Stimulated activated CD4-positive, alpha-beta T cell treated with anti-CD3 and anti-CD28 coated beads, TNF-alpha, amount 100 ng/mL, for 48 hours (primary cell): ENCODE data around the gene FAM133A.

Source experiments
- DNase-seq, 3 donors: peaks; one replicate each; pipeline ENCODE4 v3.0.0-alpha.2; 2020; ENCODE audit warnings: low read depth in 3 of 3

FAM133A gene

DNA sequence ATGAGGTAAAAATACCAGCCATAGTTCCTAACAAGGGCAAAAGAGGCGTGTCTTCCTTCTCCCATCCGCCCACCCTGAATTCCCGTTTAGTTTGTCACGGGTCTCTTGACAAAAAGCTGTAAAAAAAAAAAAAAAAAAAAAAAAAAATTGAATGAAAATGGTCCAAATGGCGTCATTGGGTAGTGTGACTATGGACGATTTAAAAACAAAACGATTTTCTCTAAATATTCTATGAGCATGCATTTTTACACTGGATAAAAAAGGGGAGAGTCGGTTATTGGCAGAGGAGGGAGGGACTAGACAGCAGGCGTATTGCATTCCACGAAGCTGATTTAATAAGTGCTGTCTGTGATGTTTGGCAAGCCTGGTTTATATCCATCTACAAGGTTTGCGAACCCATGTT, at the start of gene FAM133A:
TSS of gene FAM133A (plus strand) at position 338 of the 403 bp plus-strand sequence. CDS start 35,214 bp downstream, outside the sequence.
- no peak for DNase-seq

DNA sequence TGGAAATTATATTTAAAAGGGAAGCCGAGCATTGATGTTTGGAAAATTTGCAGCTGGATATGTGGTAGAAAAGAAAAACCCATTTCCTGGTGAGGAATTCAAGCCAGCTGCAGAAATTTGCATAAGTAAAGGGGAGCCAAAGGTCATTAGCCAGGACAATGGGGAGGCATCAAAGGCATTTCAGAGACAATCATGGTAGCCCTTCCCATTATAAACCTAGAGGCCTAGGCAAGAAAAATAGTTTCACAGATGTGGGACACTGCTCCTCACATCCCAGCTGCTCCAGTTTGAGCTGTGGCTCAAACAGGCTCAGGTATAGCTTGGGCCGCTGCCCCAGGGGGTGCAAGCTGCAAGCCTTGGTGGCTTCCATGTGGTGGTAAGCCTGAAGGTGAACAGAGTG, 36.4 kb upstream of the FAM133A start:
- no peak for DNase-seq

DNA sequence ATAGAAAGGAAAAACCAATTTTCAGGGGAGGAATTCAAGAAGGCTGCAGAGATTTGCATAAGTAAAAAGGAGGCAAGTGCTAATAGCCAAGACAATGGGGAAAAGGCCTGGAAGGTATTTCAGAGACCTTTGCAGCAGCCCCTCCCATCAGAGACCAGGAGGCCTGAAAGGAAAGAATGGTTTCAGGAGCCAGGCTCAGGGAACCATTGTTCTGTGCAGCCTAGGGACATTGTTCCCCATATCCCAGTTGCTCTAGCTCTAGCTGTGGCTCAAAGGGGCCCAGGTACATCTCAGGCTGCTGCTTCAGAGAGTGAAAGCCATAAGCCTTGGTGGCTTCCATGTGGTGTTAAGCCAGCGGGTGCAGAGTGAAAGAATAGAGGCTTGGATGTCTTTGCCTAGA, 24.6 kb upstream of the FAM133A start:
- DNase-seq, result no peak

DNA sequence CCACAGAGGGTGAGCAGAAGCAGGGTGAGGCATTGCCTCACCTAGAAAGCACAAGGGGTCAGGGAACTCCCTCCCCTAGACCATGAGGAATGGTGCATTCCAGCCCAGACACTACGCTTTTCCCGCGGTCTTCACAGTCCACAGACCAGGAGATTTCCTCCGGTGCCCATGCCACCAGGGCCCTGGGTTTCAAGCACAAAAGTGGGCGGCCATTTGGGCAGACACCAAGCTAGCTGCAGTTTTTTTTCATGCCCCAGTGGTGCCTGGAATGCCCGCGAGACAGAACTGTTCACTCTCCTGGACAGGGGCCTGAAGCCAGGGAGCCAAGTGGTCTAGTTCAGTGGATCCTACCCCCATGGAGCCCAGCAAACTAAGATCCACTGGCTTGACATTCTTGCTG, 13.4 kb upstream of the FAM133A start:
- DNase-seq, result no peak

DNA sequence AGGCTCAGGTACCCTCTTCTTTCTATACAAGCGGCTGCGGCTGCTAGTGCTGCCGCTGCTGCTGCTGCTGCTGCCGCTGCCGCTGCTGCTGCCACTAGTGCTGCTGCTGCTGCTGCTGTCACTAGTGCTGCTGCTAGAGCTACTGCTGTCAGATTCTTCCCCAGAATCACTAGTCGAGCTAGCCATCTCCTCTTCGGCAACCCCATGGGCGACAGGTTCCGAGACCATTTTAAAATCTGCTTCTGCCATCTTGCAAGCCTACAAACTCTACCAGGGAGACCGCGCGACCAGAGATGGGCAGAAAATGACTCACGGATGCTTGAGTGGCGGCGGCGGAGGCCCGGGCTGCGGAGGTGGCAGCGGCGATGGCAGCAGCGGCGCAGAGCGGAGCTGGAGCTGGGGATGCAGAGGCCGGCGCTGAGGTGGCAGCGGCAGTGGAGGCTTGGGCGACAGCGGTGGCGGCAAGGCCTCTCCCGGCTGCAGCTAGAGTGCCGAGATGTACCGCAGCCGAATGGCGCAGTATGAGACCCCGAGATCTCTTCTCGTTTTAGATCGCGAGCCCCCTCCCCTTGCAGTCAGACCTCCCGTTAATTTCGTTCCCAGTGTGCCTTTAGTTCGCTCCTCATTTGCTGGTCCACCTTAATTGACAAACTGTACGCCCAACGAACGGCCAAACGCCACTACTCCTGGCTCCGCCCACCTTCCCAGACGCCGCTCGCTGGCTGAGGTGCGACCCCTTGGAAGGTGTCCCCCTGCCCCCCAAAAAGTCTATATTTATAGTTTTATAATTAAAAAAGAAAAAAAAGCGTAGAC, 744 bp upstream of the FAM133A start, which contains the start of gene NAP1L3:
TSS of gene NAP1L3 (minus strand) at position 523 of the 813 bp plus-strand sequence. CDS start at position 249, 274 bp downstream.
- DNase-seq, result peak; percentile 12 to 47 (median 43)

DNA sequence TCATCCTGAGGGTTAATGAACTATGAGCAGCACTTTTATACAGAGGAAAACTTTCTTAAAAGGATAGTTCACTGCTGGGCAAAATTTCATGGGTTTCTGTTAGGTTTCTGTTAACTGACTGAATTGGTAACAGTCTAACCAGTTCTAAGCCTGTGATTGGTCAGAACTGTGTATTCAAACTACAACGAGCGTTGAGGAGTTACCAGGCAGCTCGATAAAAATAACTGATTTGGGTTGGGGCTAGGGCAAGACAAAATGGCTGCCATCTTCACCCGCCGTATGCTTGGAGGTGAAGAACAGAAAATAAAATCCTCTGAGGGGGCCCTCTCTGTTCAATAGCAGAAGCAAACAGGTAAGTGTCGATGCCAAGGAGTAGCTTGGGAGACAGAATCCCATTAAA, 22.0 kb downstream of the FAM133A start:
- DNase-seq, result no peak

DNA sequence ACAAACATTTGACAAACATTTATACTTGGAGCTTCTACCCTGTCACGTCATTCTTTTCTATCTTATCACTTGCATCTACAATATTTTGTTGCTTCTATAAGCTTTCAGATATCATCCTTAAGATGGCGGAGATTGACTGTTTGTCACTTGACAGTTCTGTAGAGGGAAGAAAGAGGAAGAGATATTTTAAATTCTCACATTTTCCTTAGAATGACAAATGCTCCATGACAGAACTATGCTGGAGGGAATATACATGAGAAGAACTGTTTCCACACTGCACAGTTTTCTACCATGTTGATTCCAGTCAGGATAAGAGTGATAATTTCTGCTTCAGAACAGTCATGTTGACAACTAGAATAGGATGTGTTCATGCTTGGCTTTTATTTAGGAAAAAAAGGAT, 29.7 kb downstream of the FAM133A start:
- DNase-seq, result no peak

DNA sequence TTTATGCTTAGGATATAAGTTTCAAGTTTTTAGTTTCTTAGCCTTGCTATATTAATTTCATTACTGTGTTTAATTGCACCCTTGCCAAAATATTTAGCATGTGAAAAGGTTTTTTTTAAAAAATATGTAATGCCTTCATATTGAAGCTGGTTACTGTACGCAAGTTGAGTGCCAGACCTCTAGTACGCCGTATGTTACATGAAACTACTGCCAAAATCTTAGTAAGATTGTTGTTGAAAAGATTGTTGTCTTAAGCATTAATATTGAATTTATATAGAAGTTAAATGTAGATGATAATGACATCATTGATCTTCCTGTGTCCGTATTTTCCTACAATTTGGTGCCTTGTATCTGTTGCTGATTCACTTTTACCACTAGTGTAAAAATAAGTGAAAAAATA, 37.1 kb downstream of the FAM133A start:
- no peak for DNase-seq

DNA sequence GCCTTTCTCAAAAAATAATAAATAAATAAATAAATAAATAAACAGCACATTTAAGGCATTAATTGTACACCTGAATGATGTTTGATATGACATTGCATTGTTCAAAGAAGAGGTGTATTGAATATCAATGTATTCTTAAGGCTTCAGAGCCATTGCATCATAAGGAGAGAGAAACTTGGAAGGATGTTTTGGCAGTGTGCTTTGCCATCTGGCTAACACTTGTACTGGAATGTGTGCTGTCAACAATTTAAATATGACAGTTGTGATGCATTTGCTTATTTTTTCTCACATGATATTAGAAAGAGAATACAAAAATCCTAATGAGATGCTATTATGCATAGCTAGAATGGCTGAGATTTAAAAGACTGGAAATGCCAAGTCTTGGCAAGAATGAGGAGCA, 67.8 kb downstream of the FAM133A start:
- DNase-seq, result no peak

DNA sequence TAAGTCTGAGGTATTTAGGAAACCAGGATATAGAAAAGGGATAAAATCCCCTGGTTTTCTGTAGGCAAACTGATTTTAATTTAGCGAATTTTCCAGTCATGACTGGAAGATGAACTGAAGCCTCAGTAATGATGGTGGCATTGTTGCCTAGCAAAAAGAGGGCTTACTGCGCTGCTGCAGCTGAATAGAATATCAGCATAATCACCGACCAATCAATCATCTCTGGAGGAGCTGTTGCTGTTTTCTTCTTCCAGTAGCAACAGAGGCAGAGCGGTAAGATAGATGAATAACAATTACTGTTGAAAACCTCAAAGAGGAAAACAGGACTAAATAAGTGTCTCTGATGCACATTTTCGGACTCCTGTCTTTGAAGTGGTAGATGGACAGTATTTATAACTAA, 86.2 kb downstream of the FAM133A start:
- DNase-seq, result no peak
